GM18517 (cell line): ENCODE measurements around the gene SDR42E1.

Experiments
- ATAC-seq: cut with Tn5 transposase; IDR thresholded peaks from one replicate; pipeline ENCODE4 v1.9.1; 2021; ENCODE audit warnings: mild to moderate bottlenecking, moderate library complexity; ENCODE audit not compliant: unreplicated experiment

The SDR42E1 gene

GRCh38 chr16:81942007-81942601 is 69.2 kb downstream of the SDR42E1 start:
- ATAC-seq = no peak

GRCh38 chr16:81940781-81941560 is 70.3 kb downstream of the SDR42E1 start:
- no peak for ATAC-seq

- ATAC-seq = no peak
These were observed 71.9 kb downstream of the SDR42E1 start for GRCh38 chr16:81939164-81940056.
